HG03469 (cell line): ENCODE measurements around the gene MMS19.
A peak's percentile ranks its signal among the peaks of the same experiment; 100 is the strongest.
"Not testable (repeated sequence)": the region's sequence is repeated elsewhere in the genome, so short reads cannot be mapped to it uniquely, and the experiment has no call there.

Source experiments
- ATAC-seq: cut with Tn5 transposase; IDR thresholded peaks from one replicate; pipeline ENCODE4 v1.9.1; 2021; ENCODE audit warnings: mild to moderate bottlenecking, moderate library complexity, moderate number of reproducible peaks; ENCODE audit not compliant: unreplicated experiment

The MMS19 gene

DNA sequence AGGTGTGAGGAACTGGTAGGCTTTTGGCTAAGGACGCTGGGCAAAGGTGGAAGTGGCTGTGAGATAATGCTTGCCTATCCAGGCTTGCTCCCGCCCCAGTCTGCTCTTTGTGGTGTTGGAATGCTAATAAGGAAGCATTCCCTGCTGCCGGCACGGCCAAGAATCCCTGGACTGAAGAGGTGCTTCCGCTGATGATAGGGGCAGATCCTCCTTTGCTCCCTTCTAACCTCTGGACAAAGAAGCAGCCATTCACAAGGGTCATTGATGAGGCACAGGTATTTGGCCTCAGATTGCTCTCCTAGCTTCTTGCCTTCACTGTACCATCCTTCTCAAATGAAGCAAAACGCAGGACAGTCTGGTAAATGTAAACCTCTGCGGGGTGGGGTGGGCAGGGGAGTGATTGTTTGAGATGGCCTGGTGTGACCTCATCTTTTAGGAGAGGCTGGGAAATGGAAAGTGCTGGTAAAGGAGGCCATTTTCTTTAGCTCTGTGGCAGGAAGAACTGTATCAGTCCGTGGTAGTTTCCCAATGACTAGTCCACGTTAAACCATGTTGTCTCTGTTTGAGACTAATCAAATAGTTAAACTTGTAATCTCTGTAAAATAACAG, 70.5 kb downstream of the MMS19 start:
- ATAC-seq, result no peak

- no peak for ATAC-seq
These were observed 71.2 kb downstream of the MMS19 start for GRCh38 chr10:97426776-97427570.

- ATAC-seq, result peak; percentile 69
These were observed 72.1 kb downstream of the MMS19 start, which contains the start of gene PGAM1 for GRCh38 chr10:97425964-97426775. TSS of gene PGAM1 (plus strand) at chr10:97426191. CDS start at chr10:97426308, 117 bp downstream.

GRCh38 chr10:97423757-97424098, 74.5 kb downstream of the MMS19 start:
- not testable (repeated sequence) for ATAC-seq

- ATAC-seq, result no peak
These were observed 81.7 kb downstream of the MMS19 start for GRCh38 chr10:97416565-97416964.

- no peak for ATAC-seq
These were observed 85.3 kb downstream of the MMS19 start for GRCh38 chr10:97412891-97413304.

DNA sequence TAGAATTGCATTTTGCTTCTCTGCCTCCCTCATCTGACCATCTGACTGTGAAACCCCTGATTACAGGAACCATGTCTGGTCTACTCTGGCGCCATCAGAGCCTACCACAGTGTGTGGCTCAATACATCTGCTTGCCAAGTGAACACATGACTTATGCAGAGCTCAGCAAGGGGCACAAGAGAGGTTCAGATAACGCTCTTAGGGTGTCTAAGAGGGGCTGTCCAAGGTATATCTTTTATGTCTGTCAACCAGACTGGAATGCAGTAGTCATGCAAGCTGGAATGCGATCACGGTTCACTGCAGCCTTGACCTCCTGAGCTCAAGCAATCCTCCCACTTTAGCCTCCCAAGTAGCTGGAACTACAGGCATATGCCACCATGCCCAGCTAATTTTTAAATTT, 86.8 kb downstream of the MMS19 start:
- no peak for ATAC-seq

DNA sequence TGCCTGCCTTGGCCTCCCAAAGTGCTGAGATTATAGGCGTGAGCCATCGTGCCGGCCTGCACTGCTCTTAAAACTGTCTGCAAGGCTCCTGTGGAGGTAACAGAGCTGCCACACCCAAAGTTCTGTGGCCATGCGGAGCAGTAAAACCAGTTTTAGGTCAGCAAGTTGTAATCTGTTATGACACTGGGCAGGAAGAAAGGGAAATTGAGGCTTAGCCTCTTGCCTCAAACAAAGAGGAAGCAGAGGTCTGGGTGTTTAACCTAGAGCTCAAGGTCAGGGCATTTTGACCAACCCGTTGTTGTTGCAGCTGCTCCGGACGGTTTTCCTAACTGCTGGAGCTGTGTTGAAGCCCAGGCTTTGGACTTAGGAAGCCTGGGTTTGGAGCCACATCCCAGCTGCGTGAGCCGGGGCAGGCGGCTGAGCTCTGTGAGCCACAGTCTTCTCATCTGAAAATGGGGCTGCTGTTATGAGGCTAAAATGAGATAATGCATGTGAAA, 89.7 kb downstream of the MMS19 start:
- ATAC-seq, result no peak
